Measurements from ENCODE around the gene ENDOU. TPM values are rescaled to one million over a fixed set of nuclear protein-coding genes. Genes with fewer than 3 reads are reported as not detected.

ENDOU gene
- total RNA-seq, 6 experiments from 2014 or later, result 0.11 TPM; not detected in 5

- H3K4me1 Mint-ChIP-seq (ENCODE audit: low read depth), result peaks cover 39% of the 10 kb centered on the region
These were observed 3.0 kb downstream of the ENDOU start for GRCh38 chr12:47722136-47722834.

GRCh38 chr12:47721431-47721973, 3.8 kb downstream of the ENDOU start:
- H3K4me1 Mint-ChIP-seq (ENCODE audit: low read depth), result peaks cover 33% of the 10 kb centered on the region
- no peaks in the 10 kb centered on the region for H3K36me3 Mint-ChIP-seq (ENCODE audit: low read depth)
- H3K27me3 Mint-ChIP-seq (ENCODE audit: insufficient read depth), result peaks cover 3% of the 10 kb centered on the region
- no peak overlapping the region for H3K4me3 Mint-ChIP-seq
- no peak overlapping the region for H3K27ac Mint-ChIP-seq
- TF ChIP-seq, protein P1, sequence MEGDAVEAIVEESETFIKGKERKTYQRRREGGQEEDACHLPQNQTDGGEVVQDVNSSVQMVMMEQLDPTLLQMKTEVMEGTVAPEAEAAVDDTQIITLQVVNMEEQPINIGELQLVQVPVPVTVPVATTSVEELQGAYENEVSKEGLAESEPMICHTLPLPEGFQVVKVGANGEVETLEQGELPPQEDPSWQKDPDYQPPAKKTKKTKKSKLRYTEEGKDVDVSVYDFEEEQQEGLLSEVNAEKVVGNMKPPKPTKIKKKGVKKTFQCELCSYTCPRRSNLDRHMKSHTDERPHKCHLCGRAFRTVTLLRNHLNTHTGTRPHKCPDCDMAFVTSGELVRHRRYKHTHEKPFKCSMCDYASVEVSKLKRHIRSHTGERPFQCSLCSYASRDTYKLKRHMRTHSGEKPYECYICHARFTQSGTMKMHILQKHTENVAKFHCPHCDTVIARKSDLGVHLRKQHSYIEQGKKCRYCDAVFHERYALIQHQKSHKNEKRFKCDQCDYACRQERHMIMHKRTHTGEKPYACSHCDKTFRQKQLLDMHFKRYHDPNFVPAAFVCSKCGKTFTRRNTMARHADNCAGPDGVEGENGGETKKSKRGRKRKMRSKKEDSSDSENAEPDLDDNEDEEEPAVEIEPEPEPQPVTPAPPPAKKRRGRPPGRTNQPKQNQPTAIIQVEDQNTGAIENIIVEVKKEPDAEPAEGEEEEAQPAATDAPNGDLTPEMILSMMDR (IDR thresholded peaks at IDR 0.05), result no peak
- no peak for DNase-seq
- H3K9me3 Mint-ChIP-seq, result no peaks in the 10 kb centered on the region

More at GRCh38 chr12:47722136-47722834, 3.0 kb downstream of the ENDOU start:
- DNase-seq, result no peak
- TF ChIP-seq, protein P1 (IDR thresholded peaks at IDR 0.05), result no peak
- no peaks in the 10 kb centered on the region for H3K9me3 Mint-ChIP-seq
- H3K27me3 Mint-ChIP-seq (ENCODE audit: insufficient read depth), result peaks cover 3% of the 10 kb centered on the region
- H3K4me3 Mint-ChIP-seq, result no peak overlapping the region
- no peaks in the 10 kb centered on the region for H3K36me3 Mint-ChIP-seq (ENCODE audit: low read depth)
- no peak overlapping the region for H3K27ac Mint-ChIP-seq

DNA sequence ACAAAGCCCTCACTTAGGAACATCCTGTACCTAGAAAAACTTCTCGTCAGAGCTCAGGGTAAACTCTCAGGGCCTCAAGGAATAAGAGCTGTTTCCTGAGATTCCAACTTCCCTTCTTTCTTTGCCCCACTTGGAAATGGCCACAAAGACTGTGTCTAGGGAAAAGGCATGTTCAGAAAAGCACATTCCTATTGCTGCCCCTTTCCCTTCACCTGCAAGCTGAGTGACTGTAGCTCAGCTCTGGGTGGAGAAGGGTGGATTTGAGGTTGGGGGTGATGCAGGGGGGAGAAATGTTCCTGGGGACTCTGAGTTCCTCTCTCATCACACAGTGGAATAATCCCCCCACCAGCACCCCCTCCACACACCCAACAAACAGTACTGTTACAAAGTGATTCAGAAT, 6.8 kb downstream of the ENDOU start:
- H3K4me1 Mint-ChIP-seq (ENCODE audit: low read depth), result peaks cover 24% of the 10 kb centered on the region
- TF ChIP-seq, protein P1 (IDR thresholded peaks at IDR 0.05), result no peak
- peak overlapping the region; percentile 90 for H3K27ac Mint-ChIP-seq
- H3K4me3 Mint-ChIP-seq, result no peak overlapping the region
- peaks cover 1% of the 10 kb centered on the region; the same call in 1 of the 2 replicates for H3K27me3 Mint-ChIP-seq (ENCODE audit: insufficient read depth)
- no peaks in the 10 kb centered on the region for H3K9me3 Mint-ChIP-seq
- no peak for DNase-seq
- H3K36me3 Mint-ChIP-seq (ENCODE audit: low read depth), result no peaks in the 10 kb centered on the region

GRCh38 chr12:47717443-47718193, 7.7 kb downstream of the ENDOU start:
- TF ChIP-seq, protein P1 (IDR thresholded peaks at IDR 0.05), result peak; percentile 89
- peak; percentile 82 for DNase-seq
- no peaks in the 10 kb centered on the region for H3K36me3 Mint-ChIP-seq (ENCODE audit: low read depth)
- H3K4me3 Mint-ChIP-seq, result peak overlapping the region; percentile 27; the same call in 1 of the 2 replicates
- H3K27ac Mint-ChIP-seq, result peak overlapping the region; percentile 90
- H3K9me3 Mint-ChIP-seq, result no peaks in the 10 kb centered on the region
- peaks cover 22% of the 10 kb centered on the region for H3K4me1 Mint-ChIP-seq (ENCODE audit: low read depth)
- peaks cover 1% of the 10 kb centered on the region; the same call in 1 of the 2 replicates for H3K27me3 Mint-ChIP-seq (ENCODE audit: insufficient read depth)

DNA sequence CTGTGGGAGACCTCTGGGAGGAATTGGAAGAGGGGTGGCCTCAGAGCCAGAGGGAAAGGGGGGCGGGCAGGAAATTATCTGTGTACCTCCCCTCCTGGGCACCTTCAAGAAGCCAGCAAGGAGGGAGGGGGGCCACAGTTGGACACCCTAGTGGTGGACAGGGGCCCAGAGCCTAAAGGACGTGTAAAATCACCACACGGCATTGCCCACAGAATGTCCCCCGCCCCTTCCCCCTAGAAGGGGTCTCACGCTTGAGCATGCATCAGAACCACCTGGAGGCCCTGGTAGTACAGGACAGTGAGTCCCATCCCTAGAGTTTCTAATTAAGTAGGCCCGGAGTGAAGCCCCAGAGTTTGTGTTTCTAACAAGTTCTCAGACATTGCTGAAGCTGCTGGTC, 8.2 kb downstream of the ENDOU start:
- H3K4me1 Mint-ChIP-seq (ENCODE audit: low read depth), result peaks cover 22% of the 10 kb centered on the region
- no peaks in the 10 kb centered on the region for H3K9me3 Mint-ChIP-seq
- no peak overlapping the region for H3K27ac Mint-ChIP-seq
- no peak overlapping the region for H3K4me3 Mint-ChIP-seq
- no peaks in the 10 kb centered on the region for H3K36me3 Mint-ChIP-seq (ENCODE audit: low read depth)
- no peak for DNase-seq
- peaks cover 1% of the 10 kb centered on the region; the same call in 1 of the 2 replicates for H3K27me3 Mint-ChIP-seq (ENCODE audit: insufficient read depth)
- TF ChIP-seq, protein P1 (IDR thresholded peaks at IDR 0.05), result no peak

All from HFFc6 (cell line).